GM18511 (cell line): ENCODE results near the gene KRTAP3-1.
"Not testable (repeated sequence)": the region's sequence is repeated elsewhere in the genome, so short reads cannot be mapped to it uniquely, and the experiment has no call there.

Experiments used
- ATAC-seq: cut with Tn5 transposase; IDR thresholded peaks from one replicate; pipeline ENCODE4 v1.9.1; 2021; ENCODE audit warnings: mild to moderate bottlenecking, moderate library complexity; ENCODE audit not compliant: unreplicated experiment

The KRTAP3-1 gene

GRCh38 chr17:41016578-41017215, 7.8 kb upstream of the KRTAP3-1 start:
- ATAC-seq, result no peak

DNA sequence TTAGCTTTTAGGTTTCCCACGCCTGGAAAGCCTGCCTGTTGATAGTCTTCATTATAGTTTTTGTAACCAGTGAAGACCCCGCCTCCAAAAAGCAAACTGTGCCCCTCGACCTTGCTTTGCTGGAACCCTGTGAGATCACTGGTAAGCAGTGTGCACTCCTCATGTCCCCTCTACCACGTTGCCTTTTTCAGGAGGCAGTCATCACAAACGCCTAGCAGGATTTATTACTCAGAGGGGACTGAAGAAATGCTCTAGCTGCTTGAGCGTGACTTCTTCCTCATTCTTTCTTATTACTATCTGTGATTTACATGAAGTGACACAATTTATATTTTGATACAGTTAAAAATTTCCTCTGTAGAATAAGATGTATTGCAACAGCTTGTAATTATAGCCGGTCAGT, 6.5 kb upstream of the KRTAP3-1 start:
- no peak for ATAC-seq

GRCh38 chr17:41013606-41014005, 4.7 kb upstream of the KRTAP3-1 start:
- ATAC-seq, result no peak

DNA sequence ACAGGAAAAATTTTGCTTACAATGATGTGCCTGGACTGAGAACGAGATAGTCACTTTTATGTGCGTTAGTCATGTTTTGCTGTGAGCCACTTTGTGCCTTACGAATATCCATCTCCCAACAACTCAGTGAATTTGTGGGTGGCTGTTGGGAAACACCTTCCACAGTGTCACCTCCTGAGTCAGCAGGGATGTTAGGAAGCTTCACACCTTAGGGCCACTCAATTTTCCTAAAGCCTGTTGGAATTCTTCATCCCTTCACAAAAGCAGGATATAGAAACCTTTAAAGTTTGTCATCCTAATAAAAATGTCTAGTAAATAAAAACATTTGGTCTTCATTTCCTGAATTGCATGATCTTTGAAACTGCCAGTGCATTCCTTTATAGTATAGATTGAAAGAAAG, 4.3 kb upstream of the KRTAP3-1 start:
- no peak for ATAC-seq

GRCh38 chr17:41012326-41013120, 3.6 kb upstream of the KRTAP3-1 start:
- ATAC-seq, result no peak

- no peak for ATAC-seq
Measured at GRCh38 chr17:41010441-41010840, 1.5 kb upstream of the KRTAP3-1 start.

DNA sequence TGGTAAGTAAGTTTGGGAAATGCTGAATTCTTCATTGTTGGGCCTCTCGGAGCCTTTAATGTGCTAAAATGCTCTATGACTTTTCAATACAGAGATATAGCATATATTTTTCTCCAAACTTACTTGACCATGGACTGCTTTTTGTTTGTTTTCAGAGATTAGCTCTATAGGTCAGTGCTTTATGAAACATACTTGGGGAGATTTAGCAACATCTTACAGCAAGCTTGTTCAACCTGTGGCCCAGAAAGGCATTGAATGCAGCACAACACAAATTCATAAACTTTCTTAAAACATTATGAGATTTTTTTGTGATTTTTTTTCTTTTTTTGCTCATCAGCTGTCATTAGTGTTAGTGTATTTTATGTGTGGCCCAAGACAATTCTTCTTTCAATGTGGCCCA, 1.0 kb upstream of the KRTAP3-1 start:
- ATAC-seq, result no peak

DNA sequence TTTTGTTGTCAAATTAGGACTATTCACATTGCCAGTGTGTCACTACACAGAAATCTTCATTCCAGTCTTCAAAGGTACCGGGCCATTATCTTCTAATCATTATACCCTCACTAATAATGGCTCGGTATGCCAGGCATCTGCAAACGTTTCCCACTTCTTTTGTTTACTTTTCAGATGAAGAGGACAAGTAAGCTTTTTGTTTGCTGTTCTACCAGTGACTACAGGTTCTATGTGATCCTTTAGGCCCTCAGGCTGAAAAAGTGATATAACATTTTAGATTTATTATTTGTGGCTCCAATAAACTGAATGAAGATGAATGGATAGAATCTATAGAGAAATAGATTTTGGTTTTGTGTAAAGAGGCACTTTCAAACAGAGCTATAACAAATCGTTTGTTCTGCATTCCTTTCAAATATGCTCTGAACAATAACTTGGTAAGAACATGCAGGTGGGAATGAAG, 403 bp upstream of the KRTAP3-1 start:
- ATAC-seq, result no peak

GRCh38 chr17:41004397-41004796, 4.5 kb downstream of the KRTAP3-1 start:
- ATAC-seq, result no peak

GRCh38 chr17:41003926-41004325, 5.0 kb downstream of the KRTAP3-1 start:
- no peak for ATAC-seq

- ATAC-seq, result no peak
Measured at GRCh38 chr17:41002814-41003213, 6.1 kb downstream of the KRTAP3-1 start.

DNA sequence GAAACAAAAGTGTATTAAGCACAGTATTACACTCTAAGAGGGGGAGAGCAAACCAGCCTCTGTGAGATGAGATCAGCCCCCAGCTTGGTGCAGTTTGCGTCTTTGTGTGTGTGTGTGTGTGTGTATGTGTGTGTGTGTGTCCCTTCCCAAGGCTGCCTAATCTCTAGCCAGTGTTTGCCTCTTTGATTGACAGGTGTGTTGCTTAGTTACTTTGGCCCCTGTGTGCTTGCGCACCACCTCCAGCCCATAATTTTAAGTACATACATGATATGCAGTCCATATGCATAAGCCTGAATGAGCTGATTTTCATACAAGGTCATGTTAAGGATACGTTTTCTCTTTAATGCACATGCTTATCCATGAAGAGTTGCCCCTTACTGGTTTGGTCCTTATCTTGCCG, 7.1 kb downstream of the KRTAP3-1 start:
- ATAC-seq, result no peak

- ATAC-seq, result not testable (repeated sequence)
Measured at GRCh38 chr17:40999563-40999962, 9.4 kb downstream of the KRTAP3-1 start, which contains the start of gene KRTAP3-2. TSS of gene KRTAP3-2 (minus strand) at chr17:40999906. CDS start at chr17:40999853, 53 bp downstream.

- no peak for ATAC-seq
Measured at GRCh38 chr17:40997361-40997760, 11.6 kb downstream of the KRTAP3-1 start.

DNA sequence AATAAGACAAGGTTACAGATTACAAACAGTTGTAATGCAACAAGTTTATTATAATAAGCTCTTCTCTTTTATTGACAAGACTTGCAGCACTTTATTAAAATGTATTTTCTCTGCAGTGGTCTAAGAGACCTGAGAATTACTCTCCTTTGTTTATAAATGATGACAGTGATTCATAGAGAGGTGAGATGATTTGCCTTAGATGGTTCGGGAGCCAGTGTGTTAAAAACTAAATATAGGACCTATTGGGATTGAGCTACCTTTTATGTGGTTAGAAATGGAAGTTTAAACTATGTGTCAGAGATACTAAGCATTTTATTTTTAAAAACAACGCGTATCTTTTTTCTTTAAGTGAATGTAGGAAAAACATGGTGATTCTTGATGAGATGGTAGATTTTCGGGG, 12.1 kb downstream of the KRTAP3-1 start:
- ATAC-seq, result no peak

- no peak for ATAC-seq
Measured at GRCh38 chr17:40995116-40995515, 13.8 kb downstream of the KRTAP3-1 start.

DNA sequence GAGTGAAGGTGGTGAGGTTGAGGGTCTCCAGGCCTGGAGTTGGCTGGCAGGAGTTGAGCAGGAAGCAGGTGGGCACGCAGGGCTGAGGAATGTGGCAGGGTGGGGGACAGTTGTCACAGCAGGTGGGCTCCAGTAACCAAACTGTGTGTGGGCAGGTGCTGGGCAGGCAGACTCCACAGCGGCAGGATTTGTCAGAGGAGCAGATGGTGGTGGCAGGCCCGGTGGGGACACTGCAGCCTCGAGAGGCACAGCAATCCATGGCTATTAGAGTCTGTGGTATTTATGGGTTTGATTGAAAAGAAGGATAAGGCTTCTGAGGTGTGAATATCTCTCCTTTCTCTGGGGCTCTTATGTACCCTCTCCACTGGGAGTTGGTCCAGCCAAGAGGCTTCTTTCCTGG, 15.1 kb downstream of the KRTAP3-1 start, which contains the start of gene KRTAP3-3:
Gene KRTAP3-3 (minus strand): TSS at position 326 of the 400 bp plus-strand sequence. CDS start 67 bp downstream, at position 259.
- no peak for ATAC-seq

DNA sequence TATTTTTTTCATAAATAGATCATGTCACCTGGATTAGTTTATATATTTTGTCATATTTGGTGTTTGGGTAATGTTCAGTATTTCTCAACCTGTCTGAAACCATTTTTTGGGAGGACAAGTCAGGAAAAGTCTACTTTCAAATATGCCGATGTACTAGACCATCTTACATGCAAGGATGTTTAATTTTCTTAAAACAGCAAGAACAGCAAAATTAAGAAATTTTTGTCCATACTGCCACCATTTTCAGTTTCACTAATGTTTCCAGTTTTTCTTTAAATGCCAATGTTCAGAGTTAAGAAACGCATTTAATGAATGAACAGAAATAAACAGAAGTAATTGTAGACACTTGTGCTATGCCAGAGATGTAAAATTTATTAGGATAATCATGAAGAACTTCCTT, 15.8 kb downstream of the KRTAP3-1 start:
- no peak for ATAC-seq

- ATAC-seq, result no peak
Measured at GRCh38 chr17:40992666-40993065, 16.3 kb downstream of the KRTAP3-1 start.

DNA sequence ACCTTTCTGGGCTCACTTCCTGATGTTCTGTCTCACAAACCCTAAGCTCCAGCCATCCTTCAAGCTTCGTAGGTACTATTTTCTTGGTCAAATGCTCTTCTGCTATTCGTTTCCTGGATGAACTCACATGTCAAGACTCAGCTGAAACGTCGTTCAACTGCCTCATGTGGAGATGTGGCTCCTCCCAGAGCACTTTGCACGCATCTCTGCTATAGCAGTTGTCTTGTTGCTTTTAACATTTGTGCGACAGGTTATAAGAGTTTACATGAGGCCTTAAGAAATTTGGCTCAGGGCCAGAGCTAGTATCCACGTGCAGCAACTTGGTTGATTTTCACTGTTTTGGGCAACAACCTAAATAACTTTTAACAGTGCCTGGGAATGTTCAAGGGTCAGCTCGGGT, 22.0 kb downstream of the KRTAP3-1 start:
- ATAC-seq, result no peak

DNA sequence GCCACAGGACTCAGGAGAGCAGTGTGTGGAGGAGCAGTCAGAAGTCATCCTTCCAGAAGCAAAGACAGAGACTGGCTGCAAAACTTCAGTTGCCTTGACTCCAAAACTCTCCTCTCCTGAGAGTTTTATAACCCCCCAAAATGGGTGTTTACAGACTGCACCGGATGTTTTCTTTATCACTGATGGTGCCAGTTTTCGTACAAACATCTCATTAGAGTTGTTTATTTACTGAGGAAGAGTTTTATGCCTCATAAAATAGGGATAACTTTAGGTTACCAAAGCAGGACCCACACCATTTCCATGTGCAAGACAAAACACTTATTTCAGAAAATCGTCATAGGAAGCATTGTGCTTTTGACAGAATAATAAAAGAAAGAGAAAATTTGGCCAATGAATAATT, 24.7 kb downstream of the KRTAP3-1 start, which contains the start of gene KRT40:
Gene KRT40 (minus strand): TSS at position 101 of the 400 bp plus-strand sequence. CDS start 53 bp downstream, at position 48.
- ATAC-seq, result no peak

GRCh38 chr17:40981115-40981514, 27.8 kb downstream of the KRTAP3-1 start:
- ATAC-seq, result no peak
